ENCODE data around the gene RTL9. TPM values are rescaled to one million over a fixed set of nuclear protein-coding genes. Genes with fewer than 3 reads are reported as not detected.

Gene RTL9
- total and polyA plus RNA-seq, 7 donors: under 0.01 to 0.28 (median 0.03) TPM; not detected in 4

DNA sequence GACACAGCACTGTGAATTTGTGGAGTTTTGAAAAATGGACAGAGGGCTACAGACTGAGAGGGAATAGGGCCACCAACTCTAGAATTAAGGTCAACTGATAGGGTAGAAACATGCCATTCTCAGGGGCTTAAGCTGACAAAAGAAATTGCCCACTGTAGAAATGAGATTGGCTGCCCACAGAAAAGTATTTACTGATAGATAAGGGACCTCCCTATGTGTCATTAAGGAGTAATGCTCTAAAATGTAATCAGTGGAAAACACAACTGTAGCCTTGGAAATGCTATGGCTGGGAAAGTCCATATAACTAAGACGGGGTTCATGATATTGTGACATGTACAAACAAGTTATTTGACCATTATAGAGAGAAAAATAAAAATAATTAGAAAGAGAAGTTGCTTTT lies 4.6 kb downstream of the RTL9 start:
- no peak overlapping the region for H3K27ac ChIP-seq
- H3K36me3 ChIP-seq: no peaks in the 10 kb centered on the region
- no peaks in the 10 kb centered on the region for H3K9me3 ChIP-seq
- no peak for DNase-seq
- H3K27me3 ChIP-seq: no peaks in the 10 kb centered on the region
- WGBS, 2 donors: 88 to 91% methylated on average over 1 of the region's 1 CpG
- intact Hi-C loops (cut with DNase I): no loop called here
- TF ChIP-seq EP300 (IDR thresholded peaks at IDR 0.05) (no peak), POLR2AphosphoS5 (IDR thresholded peaks at IDR 0.05) (no peak), POLR2A (IDR thresholded peaks at IDR 0.05) (no peak)
- TF ChIP-seq, protein P1, sequence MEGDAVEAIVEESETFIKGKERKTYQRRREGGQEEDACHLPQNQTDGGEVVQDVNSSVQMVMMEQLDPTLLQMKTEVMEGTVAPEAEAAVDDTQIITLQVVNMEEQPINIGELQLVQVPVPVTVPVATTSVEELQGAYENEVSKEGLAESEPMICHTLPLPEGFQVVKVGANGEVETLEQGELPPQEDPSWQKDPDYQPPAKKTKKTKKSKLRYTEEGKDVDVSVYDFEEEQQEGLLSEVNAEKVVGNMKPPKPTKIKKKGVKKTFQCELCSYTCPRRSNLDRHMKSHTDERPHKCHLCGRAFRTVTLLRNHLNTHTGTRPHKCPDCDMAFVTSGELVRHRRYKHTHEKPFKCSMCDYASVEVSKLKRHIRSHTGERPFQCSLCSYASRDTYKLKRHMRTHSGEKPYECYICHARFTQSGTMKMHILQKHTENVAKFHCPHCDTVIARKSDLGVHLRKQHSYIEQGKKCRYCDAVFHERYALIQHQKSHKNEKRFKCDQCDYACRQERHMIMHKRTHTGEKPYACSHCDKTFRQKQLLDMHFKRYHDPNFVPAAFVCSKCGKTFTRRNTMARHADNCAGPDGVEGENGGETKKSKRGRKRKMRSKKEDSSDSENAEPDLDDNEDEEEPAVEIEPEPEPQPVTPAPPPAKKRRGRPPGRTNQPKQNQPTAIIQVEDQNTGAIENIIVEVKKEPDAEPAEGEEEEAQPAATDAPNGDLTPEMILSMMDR (IDR thresholded peaks at IDR 0.05): no peak
- no peak overlapping the region for H3K4me3 ChIP-seq
- H3K4me1 ChIP-seq: no peaks in the 10 kb centered on the region

DNA sequence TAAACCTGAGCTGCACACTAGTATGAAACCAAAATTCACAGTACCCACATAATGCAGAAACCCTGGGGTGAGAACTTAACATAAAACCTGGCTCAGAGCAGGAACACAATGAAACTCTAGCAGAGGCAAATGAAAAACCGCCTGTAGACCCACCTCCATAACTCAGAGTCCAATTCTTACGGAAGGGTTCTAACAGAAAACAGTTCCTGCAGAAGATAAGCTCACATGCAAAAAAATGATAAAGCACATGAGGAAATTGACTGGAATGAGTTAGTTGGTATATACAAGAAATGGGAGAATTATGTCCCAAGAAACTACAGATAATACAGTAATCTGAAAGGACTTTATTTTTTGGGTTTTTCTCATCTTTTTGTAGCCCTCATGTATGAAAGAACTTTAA lies 14.7 kb downstream of the RTL9 start:
- Histone ChIP-seq H3K4me1 (no peaks in the 10 kb centered on the region), H3K27ac (no peak overlapping the region), H3K27me3 (no peaks in the 10 kb centered on the region), H3K9me3 (no peaks in the 10 kb centered on the region), H3K36me3 (no peaks in the 10 kb centered on the region), H3K4me3 (no peak overlapping the region)
- 71 to 84% methylated on average over 2 of the region's 2 CpGs for whole genome bisulfite sequencing, 2 donors
- intact Hi-C loops (cut with DNase I): no loop called here
- TF ChIP-seq POLR2AphosphoS5 (IDR thresholded peaks at IDR 0.05): no peak
- no peak for TF ChIP-seq EP300 (IDR thresholded peaks at IDR 0.05)
- TF ChIP-seq, protein P1 (IDR thresholded peaks at IDR 0.05): no peak
- no peak for TF ChIP-seq POLR2A (IDR thresholded peaks at IDR 0.05)
- DNase-seq: no peak

DNA sequence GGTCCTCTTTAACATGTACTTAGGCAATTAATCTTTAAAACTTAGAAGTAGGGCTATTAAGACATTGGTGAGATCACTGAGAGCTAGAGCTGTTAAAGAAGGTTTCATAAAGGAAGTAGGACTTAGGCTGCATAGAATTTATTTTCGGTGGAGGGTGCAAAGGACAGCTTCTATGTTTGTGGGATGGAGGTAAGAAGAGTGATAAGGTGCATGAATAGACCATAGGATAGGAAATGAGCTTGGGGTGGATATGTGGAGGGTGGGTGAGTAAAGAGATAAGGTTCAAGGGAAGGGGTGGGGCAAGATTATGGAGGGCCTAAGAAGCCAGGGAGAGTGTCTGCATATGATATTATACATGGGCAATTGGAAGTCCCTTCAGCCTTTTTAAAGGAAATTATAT lies 15.9 kb downstream of the RTL9 start:
- WGBS, 2 donors: 19 to 59% methylated on average over 1 of the region's 1 CpG
- intact Hi-C loops (cut with DNase I): no loop called here
- Histone ChIP-seq H3K36me3 (no peaks in the 10 kb centered on the region), H3K27me3 (no peaks in the 10 kb centered on the region), H3K4me1 (no peaks in the 10 kb centered on the region), H3K9me3 (no peaks in the 10 kb centered on the region), H3K4me3 (no peak overlapping the region), H3K27ac (no peak overlapping the region)
- TF ChIP-seq, protein P1 (IDR thresholded peaks at IDR 0.05): no peak
- TF ChIP-seq POLR2A (IDR thresholded peaks at IDR 0.05) (no peak), EP300 (IDR thresholded peaks at IDR 0.05) (no peak), POLR2AphosphoS5 (IDR thresholded peaks at IDR 0.05) (no peak)
- no peak for DNase-seq

DNA sequence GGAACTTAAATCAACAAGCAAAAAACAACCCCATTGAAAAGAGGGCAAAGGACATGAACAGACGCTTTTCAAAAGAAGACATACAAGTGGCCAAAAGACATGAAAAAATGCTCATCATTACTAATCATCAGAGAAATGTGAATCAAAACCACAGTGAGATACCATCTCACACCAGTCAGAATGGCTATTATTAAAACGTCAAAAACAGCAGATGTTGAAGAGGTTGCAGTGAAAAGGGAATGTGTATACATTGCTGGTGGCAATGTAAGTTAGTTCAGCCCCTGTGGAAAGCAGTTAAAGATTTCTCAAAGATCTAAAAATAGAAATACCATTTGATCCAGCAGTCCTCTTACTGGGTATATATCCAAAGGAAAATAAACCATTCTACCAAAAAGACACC lies 22.6 kb downstream of the RTL9 start:
- WGBS, 2 donors: 67 to 76% methylated on average over 2 of the region's 2 CpGs
- Histone ChIP-seq H3K4me1 (peaks cover 0 to 6% (median 0%) of the 10 kb centered on the region in 4 donors), H3K27me3 (no peaks in the 10 kb centered on the region), H3K9me3 (no peaks in the 10 kb centered on the region), H3K27ac (no peak overlapping the region), H3K36me3 (no peaks in the 10 kb centered on the region), H3K4me3 (no peak overlapping the region)
- no peak for TF ChIP-seq POLR2AphosphoS5 (IDR thresholded peaks at IDR 0.05)
- TF ChIP-seq EP300 (IDR thresholded peaks at IDR 0.05): no peak
- no peak for TF ChIP-seq POLR2A (IDR thresholded peaks at IDR 0.05)
- TF ChIP-seq, protein P1 (IDR thresholded peaks at IDR 0.05): no peak
- intact Hi-C loops (cut with DNase I): no loop called here
- no peak for DNase-seq

DNA sequence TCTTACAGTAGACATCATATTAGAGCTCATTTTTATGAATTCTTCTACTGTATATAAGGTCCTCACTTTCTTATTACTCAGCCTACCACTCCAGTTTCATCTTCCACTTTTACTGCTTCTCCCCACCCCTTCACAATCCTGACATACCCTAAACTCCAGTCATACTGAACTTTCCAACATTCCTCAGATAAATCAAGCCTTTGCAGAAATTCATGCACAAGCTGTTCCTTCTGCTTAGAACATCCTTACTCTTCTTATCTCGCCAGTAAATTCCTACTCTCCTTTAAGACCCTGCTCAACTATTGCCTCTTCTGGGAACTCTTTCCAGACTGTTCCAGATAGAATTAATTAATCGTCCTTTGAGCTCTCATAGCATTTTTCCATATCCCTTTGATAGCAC lies 24.8 kb downstream of the RTL9 start:
- peaks cover 0 to 6% (median 0%) of the 10 kb centered on the region in 4 donors for H3K4me1 ChIP-seq
- TF ChIP-seq, protein P1 (IDR thresholded peaks at IDR 0.05): no peak
- TF ChIP-seq EP300 (IDR thresholded peaks at IDR 0.05) (no peak), POLR2AphosphoS5 (IDR thresholded peaks at IDR 0.05) (no peak), POLR2A (IDR thresholded peaks at IDR 0.05) (no peak)
- intact Hi-C loops (cut with DNase I): no loop called here
- H3K27me3 ChIP-seq: no peaks in the 10 kb centered on the region
- DNase-seq: no peak
- 80 to 82% methylated on average over 2 of the region's 2 CpGs for WGBS, 2 donors
- H3K36me3 ChIP-seq: no peaks in the 10 kb centered on the region
- no peak overlapping the region for H3K4me3 ChIP-seq
- no peaks in the 10 kb centered on the region for H3K9me3 ChIP-seq
- no peak overlapping the region for H3K27ac ChIP-seq
